Measurements from ENCODE around the gene SIGLEC14. TPM values are rescaled to one million over a fixed set of nuclear protein-coding genes. Genes with fewer than 3 reads are reported as not detected.

The SIGLEC14 gene
- total RNA-seq, 1 donor from 2014 or later, result not detected

GRCh38 chr19:51598159-51598915 is 48.3 kb downstream of the SIGLEC14 start:
- Histone ChIP-seq H3K79me2 (ENCODE audit: insufficient read depth, low read length) (no peaks in the 10 kb centered on the region), H3K4me3 (ENCODE audit: insufficient read depth, low read depth, low read length) (no peak overlapping the region), H3K27ac (ENCODE audit: low read depth, low read length) (no peak overlapping the region), H3K9ac (ENCODE audit: low read length) (no peak overlapping the region), H3K9me3 (ENCODE audit: insufficient read depth, low read depth, low read length) (no peaks in the 10 kb centered on the region), H4K20me1 (ENCODE audit: insufficient read depth, low read length) (no peaks in the 10 kb centered on the region), H2AFZ (ENCODE audit: low read depth, low read length) (no peak overlapping the region), H3K4me2 (ENCODE audit: low read length) (no peak overlapping the region), H3K27me3 (ENCODE audit: insufficient read depth, low read length) (peaks cover 5% of the 10 kb centered on the region), H3K36me3 (ENCODE audit: insufficient read depth, low read length) (no peaks in the 10 kb centered on the region), H3K4me1 (ENCODE audit: insufficient read depth, low read length) (no peaks in the 10 kb centered on the region)
- FAIRE-seq (no peak), DNase-seq (ENCODE audit: low read depth) (no peak)
- peaks cover 17% of the 10 kb centered on the region for H3K9me3 Mint-ChIP-seq (ENCODE audit: unreplicated experiment)
- TF ChIP-seq EZH2 (IDR thresholded peaks at IDR 0.05; ENCODE audit: insufficient read depth, low read length) (no peak), CTCF (IDR thresholded peaks at IDR 0.05; ENCODE audit: insufficient read depth, low read depth, low read length) (no peak)
- no peak overlapping the region for H3K27ac Mint-ChIP-seq (ENCODE audit: unreplicated experiment)
- peaks cover 6% of the 10 kb centered on the region for H3K27me3 Mint-ChIP-seq (ENCODE audit: low read depth, unreplicated experiment)
- peaks cover 2% of the 10 kb centered on the region for H3K36me3 Mint-ChIP-seq (ENCODE audit: low read depth, unreplicated experiment)
- H3K4me1 Mint-ChIP-seq (ENCODE audit: low read depth, unreplicated experiment), result peaks cover 4% of the 10 kb centered on the region
- H3K4me3 Mint-ChIP-seq (ENCODE audit: unreplicated experiment), result no peak overlapping the region

DNA sequence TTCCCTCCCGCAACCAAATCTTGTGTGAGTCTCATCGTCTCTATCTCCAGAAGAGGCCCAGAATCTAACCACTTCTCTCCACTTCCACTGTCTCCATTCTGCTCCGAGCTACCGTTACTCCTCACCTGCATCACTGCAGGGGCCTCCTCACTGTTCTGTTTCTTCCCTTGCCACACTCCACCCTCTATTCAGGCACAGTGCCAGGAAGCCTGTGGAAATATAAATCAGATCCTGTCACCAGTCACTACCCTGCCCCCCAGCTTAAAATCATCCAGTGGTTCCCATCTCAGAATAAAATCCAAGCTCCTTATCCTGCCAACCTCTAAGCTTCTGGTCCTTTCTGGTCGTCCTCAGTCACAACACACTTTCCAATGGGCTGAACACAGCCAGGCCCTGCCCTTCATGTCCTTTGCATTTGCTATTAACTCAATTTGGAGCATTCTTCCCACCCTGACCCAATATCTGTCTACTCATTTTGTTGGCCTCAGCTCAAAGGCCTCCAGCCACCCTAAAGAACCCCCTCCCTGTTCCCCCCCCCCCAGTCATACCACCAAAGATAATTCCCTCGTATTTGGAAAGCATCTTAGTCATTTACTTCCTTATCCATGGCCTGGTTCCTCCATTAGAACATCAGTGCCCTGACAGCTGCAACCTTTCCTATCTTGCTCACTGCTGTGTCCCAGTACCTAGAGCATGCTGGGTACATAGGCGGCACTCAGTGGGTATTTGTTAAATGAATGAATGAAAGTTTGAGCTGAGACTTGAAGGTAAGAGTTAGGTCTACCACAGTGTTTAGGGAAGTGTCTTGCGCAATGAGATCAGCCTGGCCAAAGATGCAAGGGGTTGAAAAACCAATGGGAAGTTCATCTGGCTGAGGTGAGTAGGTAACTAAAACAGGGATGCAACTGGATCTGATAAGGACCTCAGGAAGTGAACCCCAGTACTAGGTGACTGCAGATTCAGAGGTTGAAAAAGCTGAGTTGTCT is 51.1 kb downstream of the SIGLEC14 start:
- peaks cover 4% of the 10 kb centered on the region for H3K27me3 Mint-ChIP-seq (ENCODE audit: low read depth, unreplicated experiment)

More for the DNA sequence above, 51.1 kb downstream of the SIGLEC14 start:
- Histone ChIP-seq H2AFZ (ENCODE audit: low read depth, low read length) (peak overlapping the region; percentile 100), H3K9me3 (ENCODE audit: insufficient read depth, low read depth, low read length) (peaks cover 2% of the 10 kb centered on the region), H3K4me1 (ENCODE audit: insufficient read depth, low read length) (no peaks in the 10 kb centered on the region), H3K36me3 (ENCODE audit: insufficient read depth, low read length) (no peaks in the 10 kb centered on the region), H3K27me3 (ENCODE audit: insufficient read depth, low read length) (peaks cover 2% of the 10 kb centered on the region), H3K27ac (ENCODE audit: low read depth, low read length) (no peak overlapping the region), H3K9ac (ENCODE audit: low read length) (no peak overlapping the region), H3K79me2 (ENCODE audit: insufficient read depth, low read length) (no peaks in the 10 kb centered on the region), H3K4me2 (ENCODE audit: low read length) (peak overlapping the region; percentile 96), H3K4me3 (ENCODE audit: insufficient read depth, low read depth, low read length) (peak overlapping the region; percentile 74), H4K20me1 (ENCODE audit: insufficient read depth, low read length) (no peaks in the 10 kb centered on the region)
- no peak for DNase-seq (ENCODE audit: low read depth)
- peaks cover 6% of the 10 kb centered on the region for H3K36me3 Mint-ChIP-seq (ENCODE audit: low read depth, unreplicated experiment)
- FAIRE-seq, result no peak
- H3K27ac Mint-ChIP-seq (ENCODE audit: unreplicated experiment), result no peak overlapping the region
- H3K4me3 Mint-ChIP-seq (ENCODE audit: unreplicated experiment), result peak overlapping the region; percentile 90
- TF ChIP-seq CTCF (IDR thresholded peaks at IDR 0.05; ENCODE audit: insufficient read depth, low read depth, low read length) (no peak), EZH2 (IDR thresholded peaks at IDR 0.05; ENCODE audit: insufficient read depth, low read length) (no peak)
- peaks cover 10% of the 10 kb centered on the region for H3K9me3 Mint-ChIP-seq (ENCODE audit: unreplicated experiment)
- H3K4me1 Mint-ChIP-seq (ENCODE audit: low read depth, unreplicated experiment), result peaks cover 4% of the 10 kb centered on the region

All from astrocyte (in vitro differentiated cells and primary cell).